Right renal cortex interstitium (tissue), 3 donors: ENCODE measurements around the gene IER3. TPM values are rescaled to one million over a fixed set of nuclear protein-coding genes. Genes with fewer than 3 reads are reported as not detected.
"Not testable (repeated sequence)": the region's sequence is repeated elsewhere in the genome, so short reads cannot be mapped to it uniquely, and the experiment has no call there.

ENCODE experiments used
- DNase-seq, 3 donors: peaks; one replicate each; pipeline ENCODE4 v3.0.0-alpha.2; 2013; ENCODE audit warnings: low read depth in 3 of 3, low spot score in 2 of 3
- polyA plus RNA-seq, 3 donors: library from polyadenylated mRNA; unstranded; fragments of 120-200 nt; gene quantifications; one replicate each; pipeline ENCODE4 v1.2.1, GENCODE V29; 2013; ENCODE audit not compliant: insufficient read length in 3 of 3

IER3 gene
- polyA plus RNA-seq, 3 donors, result 17.9 to 24.5 (median 23.3) TPM

DNA sequence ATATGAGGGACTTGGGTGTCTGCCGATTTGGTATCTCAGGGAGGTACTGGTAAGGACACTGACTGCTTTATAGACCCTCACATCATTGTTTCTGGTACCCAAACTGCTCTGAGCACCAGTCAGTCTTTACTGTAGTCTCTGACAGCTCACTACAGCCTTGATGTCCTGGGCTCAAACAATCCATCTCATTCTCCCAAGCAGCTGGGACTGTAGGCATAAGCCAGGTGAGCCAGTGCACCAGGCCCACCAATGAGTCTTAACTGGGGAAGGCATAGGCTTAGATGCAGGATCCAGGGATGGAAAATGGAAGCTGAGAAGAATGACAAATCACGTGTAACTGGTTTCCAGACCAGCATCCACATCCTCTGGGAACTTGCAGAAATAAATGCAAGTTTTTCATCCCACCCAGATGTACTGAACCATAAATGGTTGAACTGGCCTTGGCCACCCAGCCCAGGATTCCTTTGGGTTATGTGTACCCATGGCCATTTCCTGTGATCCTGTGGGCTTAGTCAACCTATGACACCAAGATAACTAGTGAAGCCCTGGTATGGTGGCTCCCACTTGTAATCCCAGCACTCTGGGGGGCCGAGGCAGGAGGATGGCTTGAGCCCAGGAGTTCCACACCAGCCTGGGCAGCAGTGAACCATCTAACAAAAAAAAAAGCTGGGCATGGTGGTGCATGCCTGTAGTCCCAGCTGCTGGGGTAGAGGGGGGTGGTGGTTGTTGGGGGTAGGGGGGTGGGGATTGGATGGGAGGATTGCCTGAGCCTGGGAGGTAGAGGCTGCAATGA lies 18.4 kb downstream of the IER3 start:
- no peak for DNase-seq

DNA sequence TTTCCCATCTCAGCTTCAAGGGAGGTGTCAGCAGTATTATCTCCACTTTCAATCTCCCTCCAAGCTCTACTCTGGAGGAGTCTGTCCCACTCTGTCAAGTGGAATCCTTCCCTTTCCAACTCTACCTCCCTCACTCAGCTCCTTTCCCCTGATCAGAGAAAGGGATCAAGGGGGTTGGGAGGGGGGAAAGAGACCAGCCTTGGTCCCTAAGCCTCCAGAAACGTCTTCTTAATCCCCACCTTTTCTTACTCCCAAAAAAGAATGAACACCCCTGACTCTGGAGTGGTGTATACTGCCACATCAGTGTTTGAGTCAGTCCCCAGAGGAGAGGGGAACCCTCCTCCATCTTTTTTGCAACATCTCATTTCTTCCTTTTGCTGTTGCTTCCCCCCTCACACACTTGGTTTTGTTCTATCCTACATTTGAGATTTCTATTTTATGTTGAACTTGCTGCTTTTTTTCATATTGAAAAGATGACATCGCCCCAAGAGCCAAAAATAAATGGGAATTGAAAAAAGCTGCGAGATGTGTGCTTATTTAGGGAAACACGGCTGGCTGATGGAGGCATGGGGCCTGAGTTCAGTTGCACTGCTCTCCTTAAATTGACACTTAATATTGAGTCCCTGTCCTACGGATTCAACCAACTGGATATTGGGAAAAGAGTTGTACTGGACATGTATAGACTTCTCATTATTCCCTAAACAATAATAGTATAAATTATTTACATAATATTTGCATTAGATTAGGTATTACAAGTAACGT lies 19.3 kb downstream of the IER3 start:
- DNase-seq, result no peak

DNA sequence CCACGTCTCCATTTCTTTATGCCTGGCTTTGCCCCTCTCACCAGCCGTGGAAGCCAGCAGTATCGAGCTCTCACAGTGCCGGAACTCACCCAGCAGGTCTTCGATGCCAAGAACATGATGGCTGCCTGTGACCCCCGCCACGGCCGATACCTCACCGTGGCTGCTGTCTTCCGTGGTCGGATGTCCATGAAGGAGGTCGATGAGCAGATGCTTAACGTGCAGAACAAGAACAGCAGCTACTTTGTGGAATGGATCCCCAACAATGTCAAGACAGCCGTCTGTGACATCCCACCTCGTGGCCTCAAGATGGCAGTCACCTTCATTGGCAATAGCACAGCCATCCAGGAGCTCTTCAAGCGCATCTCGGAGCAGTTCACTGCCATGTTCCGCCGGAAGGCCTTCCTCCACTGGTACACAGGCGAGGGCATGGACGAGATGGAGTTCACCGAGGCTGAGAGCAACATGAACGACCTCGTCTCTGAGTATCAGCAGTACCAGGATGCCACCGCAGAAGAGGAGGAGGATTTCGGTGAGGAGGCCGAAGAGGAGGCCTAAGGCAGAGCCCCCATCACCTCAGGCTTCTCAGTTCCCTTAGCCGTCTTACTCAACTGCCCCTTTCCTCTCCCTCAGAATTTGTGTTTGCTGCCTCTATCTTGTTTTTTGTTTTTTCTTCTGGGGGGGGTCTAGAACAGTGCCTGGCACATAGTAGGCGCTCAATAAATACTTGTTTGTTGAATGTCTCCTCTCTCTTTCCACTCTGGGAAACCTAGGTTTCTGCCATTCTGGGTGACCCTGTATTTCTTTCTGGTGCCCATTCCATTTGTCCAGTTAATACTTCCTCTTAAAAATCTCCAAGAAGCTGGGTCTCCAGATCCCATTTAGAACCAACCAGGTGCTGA lies 20.3 kb downstream of the IER3 start:
- DNase-seq, result not testable (repeated sequence)

DNA sequence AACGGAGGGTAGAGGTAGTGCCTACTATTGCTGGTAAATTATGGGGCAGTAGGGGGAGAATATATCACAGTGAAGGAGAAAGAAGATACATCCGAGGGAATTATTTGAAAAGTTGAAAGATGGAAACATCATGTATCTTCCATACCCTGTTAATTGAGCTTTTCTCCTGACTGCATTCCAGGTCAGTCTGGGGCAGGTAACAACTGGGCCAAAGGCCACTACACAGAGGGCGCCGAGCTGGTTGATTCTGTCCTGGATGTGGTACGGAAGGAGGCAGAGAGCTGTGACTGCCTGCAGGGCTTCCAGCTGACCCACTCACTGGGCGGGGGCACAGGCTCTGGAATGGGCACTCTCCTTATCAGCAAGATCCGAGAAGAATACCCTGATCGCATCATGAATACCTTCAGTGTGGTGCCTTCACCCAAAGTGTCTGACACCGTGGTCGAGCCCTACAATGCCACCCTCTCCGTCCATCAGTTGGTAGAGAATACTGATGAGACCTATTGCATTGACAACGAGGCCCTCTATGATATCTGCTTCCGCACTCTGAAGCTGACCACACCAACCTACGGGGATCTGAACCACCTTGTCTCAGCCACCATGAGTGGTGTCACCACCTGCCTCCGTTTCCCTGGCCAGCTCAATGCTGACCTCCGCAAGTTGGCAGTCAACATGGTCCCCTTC lies 21.0 kb downstream of the IER3 start:
- DNase-seq, result not testable (repeated sequence)

DNA sequence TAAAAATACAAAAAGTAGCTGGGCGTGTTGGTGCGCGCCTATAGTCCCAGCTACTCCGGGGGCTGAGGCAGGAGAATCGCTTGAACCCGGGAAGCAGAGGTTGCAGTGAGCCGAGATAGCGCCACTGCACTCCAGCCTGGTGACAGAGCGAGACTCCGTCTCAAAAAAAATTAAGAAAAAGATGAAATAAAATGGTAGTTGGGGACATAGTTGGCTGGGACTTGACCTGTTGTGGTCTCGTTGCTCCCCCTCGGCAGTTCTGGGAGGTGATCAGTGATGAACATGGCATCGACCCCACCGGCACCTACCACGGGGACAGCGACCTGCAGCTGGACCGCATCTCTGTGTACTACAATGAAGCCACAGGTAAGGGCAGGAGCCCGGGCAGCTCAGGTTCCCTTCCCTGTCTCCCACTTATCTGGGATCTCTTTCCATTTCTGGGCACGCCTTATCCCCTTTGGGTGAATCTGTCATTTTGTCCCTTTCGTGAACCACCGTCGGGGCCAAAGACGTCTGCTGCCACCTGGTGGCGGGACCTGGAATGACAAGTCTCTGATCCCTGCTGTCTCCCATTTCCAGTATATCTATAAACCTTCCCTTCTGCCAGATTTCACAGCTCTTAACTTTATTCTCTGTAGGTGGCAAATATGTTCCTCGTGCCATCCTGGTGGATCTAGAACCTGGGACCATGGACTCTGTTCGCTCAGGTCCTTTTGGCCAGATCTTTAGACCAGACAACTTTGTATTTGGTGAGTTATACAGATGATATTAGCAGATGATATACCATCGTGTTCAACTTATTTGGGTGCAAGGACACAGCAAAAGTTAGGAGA lies 21.9 kb downstream of the IER3 start:
- DNase-seq, result peak in 1 of 3 donors; percentile 66

DNA sequence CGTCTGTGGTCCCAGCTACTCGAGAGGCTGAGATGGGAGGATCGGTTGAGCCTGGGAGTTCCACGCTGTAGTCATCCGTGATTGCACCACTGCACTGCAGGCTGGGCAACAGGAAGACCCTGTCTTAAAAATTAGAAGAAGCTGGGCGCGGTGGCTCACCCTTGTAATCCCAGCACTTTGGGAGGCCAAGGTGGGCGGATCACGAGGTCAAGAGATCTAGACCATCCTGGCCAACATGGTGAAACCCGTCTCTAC lies 22.4 kb downstream of the IER3 start:
- not testable (repeated sequence) for DNase-seq

DNA sequence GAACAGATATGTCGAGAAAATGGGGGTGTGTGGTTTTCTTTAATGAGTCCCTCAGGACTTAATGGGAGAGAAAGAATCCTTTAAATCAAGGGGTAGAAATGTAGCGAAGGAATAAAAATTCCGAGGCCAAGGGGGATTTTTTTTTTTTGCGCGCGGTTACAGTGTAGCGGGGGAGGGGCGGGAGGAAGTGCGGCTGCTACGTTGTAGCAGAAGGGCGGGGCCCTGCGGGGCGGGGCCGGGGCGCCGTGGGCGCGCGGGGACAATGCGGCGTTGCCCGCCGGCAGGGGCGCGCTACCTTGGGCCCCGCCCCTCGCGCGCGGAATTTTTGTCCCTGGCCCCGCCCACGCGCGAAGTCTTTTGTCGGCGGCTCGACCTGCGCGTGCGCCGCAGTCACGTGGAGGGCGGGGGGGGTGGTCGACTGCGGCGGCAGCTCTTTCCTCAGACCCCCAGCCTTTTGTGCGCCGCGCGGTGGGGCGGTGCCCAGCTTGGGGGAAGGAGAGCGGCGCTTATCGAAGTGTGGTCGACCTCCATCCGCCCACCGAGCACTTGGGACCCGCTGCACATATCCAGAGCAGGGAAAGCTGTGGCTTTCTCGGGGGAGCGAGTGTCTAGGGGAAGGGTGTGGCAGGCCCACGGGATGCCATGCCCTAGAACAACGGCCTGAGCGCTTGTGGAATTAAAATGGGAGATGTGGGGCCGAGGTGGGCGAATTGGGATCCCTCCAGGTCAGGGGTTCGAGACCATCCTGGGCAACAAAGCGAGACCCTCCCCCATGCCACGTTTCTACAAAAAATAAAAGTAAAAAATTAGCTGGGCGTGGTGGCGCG lies 22.9 kb downstream of the IER3 start:
- DNase-seq, result peak in 2 of 3 donors; percentile 80 to 81

DNA sequence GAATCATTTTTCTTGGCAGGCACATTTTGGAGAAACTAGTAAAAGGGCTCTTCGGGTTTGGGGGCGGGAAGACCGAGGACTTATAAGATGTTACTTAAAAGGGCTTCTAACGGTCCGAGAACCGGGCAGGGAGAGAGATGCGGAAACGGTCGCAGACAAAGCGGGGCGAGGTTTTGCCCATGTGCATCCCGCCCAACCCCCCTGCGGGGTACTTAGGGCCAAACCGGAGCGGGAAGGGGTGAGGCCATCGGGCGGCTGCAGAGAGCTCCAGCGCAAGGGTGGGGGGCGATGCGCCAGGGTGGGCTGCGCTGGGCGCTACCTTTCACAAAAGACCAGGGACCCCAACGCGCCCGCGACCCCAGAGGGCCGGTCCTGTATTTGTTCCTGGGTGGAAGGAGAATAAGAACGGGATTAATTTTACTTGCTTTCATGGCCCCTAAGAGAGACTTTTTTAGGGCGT lies 23.6 kb downstream of the IER3 start:
- DNase-seq, result no peak

DNA sequence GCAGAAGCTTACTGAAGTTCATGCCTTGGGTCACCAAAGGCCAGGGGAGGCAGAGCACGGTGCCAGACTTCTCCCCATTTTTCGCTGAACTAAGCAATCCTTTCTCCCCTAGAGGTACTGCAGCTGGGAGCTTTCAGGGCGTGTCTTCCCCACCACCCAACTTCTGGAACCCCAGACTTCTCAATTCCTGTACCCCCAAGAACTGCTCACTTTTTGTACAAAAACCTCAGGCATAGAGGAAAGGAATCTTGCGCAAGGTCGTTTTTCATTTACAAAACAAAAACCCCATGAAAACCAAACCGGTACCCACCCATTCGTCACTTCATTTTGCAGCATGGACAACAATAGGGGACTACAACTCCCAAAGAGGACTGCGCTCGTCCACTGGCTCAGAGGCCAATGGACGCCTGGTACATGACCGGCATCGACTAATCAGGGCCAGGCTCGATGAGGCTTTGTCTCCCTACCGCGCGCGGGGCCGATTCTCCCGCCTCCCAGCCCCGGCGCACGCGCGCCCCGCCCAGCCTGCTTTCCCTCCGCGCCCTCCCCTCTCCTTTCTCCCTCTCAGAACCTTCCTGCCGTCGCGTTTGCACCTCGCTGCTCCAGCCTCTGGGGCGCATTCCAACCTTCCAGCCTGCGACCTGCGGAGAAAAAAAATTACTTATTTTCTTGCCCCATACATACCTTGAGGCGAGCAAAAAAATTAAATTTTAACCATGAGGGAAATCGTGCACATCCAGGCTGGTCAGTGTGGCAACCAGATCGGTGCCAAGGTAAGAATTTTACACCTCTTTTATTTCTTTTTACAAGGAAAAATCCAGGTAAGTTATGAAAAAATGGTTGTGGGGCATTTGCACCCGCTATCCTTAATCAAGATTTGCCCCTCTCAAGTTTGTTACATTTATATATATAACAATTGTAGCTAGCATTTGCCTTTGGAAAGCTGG lies 24.3 kb downstream of the IER3 start, which contains the start of gene TUBB:
TSS of gene TUBB (plus strand) at position 562 of the 947 bp plus-strand sequence. CDS start at position 717, 155 bp downstream.
- DNase-seq, result peak; percentile 92 to 94 (median 92)

DNA sequence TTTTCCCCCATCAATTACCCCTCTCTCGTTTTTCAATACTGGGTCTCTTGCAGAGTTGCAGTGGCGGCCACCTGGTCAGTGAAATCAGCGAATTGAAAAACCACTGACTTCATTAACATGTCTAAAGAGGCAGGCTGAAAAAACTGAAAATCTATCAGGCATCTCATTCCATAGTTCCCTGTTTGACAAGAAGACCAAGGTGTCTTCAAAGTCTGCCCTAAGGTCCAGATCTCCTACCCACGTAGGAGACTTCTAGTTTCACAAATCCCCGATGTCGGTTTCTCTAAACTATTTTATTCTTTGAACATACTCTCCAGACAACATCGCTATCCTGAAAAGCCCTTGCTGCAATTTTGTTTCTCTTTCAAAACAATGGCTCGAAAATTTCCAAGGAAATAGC lies 25.0 kb downstream of the IER3 start:
- DNase-seq, result no peak

DNA sequence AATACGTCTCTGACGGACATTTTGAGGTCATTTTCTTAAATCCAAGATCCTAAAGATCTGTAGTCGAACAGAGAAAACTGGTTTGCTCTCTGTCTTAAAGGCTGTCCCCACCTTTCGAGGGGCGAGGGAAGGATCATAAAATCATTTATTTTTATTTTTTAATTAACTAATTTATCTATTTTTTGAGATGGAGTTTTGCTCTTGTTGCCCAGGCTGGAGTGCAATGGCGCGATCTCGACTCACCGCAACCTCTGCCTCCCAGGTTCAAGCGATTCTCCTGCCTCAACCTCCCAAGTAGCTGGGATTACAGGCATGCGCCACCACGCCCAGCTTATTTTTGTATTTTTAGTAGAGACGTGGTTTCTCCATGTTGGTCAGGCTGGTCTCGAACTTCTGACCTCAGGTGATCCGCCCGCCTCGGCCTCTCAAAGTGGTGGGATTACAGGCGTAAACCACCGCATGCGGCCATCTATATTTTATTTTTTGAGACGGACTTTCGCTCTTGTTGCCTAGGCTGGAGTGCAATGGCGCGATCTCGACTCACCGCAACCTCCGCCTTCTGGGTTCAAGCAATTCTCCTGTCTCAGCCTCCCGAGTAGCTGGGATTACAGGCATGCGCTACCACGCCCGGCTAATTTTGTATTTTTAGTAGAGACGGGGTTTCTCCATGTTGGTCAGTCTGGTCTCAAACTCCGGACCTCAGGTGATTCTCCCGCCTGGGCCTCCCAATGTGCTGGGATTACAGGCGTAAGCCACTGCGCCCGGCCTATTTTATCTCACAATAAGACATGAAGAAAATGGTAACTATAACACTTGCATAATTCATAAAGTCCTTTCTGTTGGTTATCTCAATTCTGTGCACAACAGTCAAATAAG lies 26.3 kb downstream of the IER3 start:
- DNase-seq, result not testable (repeated sequence)

DNA sequence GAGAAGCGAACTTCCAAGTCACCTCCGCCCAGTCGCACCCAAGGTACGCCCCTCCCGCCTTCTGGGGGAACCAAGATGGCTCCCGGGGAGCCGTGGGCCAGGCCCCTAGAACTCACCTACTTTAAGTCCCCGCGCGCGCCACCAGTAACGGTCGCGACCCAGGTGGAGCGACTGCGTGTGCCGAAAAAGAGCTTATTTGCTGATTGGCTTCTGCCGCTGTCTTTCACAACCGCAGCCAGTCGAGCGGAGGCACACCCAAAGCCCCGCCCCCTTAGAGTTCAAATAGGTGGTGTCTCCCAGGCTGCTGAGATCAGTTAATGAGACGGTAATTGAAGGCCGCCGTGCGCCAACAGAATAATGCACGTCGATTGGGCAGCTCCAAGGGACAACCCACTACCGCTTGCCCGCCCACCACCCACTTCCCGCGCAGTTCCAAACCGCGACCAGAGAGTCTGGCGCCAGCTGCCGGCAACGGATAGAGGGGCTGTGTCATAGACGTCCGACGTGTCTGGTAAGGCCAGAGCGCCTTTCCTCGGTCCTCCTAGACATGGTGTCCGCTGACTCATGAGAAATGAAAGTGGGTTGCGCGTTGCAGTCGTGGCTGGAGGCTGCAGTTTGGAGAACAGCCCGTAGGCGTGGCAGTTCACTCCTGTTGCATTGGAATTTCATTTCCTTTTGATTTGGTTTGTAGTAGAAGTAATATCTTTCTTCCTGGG lies 27.1 kb downstream of the IER3 start, which contains the start of gene MDC1:
TSS of gene MDC1 (minus strand) at position 153 of the 716 bp plus-strand sequence. CDS start 2,106 bp downstream, outside the sequence.
- peak; percentile 96 to 99 (median 98) for DNase-seq

DNA sequence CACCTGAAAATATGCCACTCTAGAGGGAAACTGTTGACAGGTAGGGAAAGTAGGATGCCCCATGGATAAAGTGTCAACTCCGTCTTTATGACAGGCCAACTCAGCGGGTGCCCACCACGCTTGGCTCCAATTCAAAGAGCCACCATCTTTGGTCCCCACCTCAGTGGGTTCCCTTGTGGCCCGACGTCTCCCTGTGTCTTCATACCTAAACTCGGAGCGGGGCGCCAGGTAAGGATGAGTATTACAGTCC lies 27.5 kb downstream of the IER3 start:
- no peak for DNase-seq

DNA sequence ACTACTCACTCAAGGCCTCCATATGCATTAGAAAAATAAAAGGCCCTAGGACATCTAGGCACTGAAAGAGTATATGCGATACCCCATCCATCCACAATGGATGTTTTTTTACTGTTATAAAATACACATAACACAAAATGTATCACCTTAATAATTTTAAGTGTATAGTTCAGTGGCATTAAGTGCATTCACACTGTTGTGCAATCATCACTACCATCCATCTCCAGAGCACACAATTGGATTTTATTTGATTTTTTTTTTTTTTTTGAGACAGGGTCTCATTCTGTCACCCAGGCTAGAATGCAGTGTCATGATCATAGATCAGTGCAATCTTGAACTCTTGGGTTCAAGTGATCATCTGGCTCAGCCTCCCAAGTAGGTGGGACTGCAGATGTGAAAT lies 30.1 kb downstream of the IER3 start:
- DNase-seq, result no peak

DNA sequence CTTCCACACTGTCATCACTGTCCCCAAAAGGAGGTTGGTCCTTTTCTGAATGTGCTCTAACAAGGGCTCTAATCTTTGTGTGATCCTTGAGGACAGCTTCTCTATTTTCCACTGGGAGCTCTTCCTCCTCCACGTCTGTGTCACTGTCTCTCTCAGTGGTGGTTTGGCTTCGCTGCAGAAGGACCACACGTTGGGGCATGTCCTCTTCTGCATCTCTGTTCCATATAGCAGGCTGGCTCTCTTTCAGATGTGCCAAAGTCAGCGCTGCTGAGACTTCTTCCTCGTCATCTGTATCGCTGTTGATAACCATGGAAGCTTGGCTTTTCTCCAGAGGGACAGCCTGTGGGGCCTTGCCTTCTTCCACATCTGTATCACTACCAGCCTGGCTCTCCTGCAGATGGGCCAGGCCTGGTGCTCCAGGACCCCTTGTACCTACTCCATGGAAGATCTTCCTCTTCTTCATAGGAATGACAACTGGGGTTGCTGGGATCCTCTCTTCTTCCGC lies 31.9 kb downstream of the IER3 start:
- DNase-seq, result no peak
